ENCODE data around the gene STRA6. TPM values are rescaled to one million over a fixed set of nuclear protein-coding genes. Genes with fewer than 3 reads are reported as not detected.

STRA6 gene
- total RNA-seq, 4 donors from 2014 or later: 0.13 to 0.83 (median 0.47) TPM

GRCh38 chr15:74240897-74241614, 38.5 kb upstream of the STRA6 start:
- no peaks in the 10 kb centered on the region for H3K36me3 ChIP-seq
- no peak for TF ChIP-seq EP300 (IDR thresholded peaks at IDR 0.05)
- TF ChIP-seq POLR2AphosphoS5 (IDR thresholded peaks at IDR 0.05): no peak
- no peak for TF ChIP-seq POLR2A (IDR thresholded peaks at IDR 0.05; ENCODE audit: low read depth)
- TF ChIP-seq CTCF (IDR thresholded peaks at IDR 0.05): no peak
- H3K27me3 ChIP-seq: peaks cover 0 to 13% (median 5%) of the 10 kb centered on the region in 4 donors
- no peaks in the 10 kb centered on the region for H3K9me3 ChIP-seq
- no peak for DNase-seq (ENCODE audit: extremely low spot score)
- WGBS: 71% methylated on average over 4 of the region's 4 CpGs
- H3K27ac ChIP-seq (replicated peaks in 1 of 4): no peak overlapping the region
- intact Hi-C loops (cut with DNase I): no loop called here
- peaks cover 46 to 53% (median 49%) of the 10 kb centered on the region in 4 donors for H3K4me1 ChIP-seq
- H3K4me3 ChIP-seq: no peak overlapping the region

- Histone ChIP-seq H3K27me3 (peaks cover 0 to 4% (median 0%) of the 10 kb centered on the region in 4 donors), H3K36me3 (no peaks in the 10 kb centered on the region), H3K27ac (replicated peaks in 1 of 4) (peak overlapping the region in 2 of 4 donors; percentile 26 to 47), H3K9me3 (no peaks in the 10 kb centered on the region), H3K4me1 (peaks cover 38 to 44% (median 40%) of the 10 kb centered on the region in 4 donors), H3K4me3 (no peak overlapping the region)
- no peak for DNase-seq (ENCODE audit: extremely low spot score)
- WGBS: 9% methylated on average over 5 of the region's 5 CpGs
- TF ChIP-seq POLR2AphosphoS5 (IDR thresholded peaks at IDR 0.05): peak; percentile 61 to 64
- no peak for TF ChIP-seq EP300 (IDR thresholded peaks at IDR 0.05)
- peak; percentile 26 to 65 (median 38) for TF ChIP-seq CTCF (IDR thresholded peaks at IDR 0.05)
- no peak for TF ChIP-seq POLR2A (IDR thresholded peaks at IDR 0.05; ENCODE audit: low read depth)
- intact Hi-C loops (cut with DNase I): no loop called here
These were observed 37.5 kb upstream of the STRA6 start for GRCh38 chr15:74240002-74240568.

- intact Hi-C loops (cut with DNase I): no loop called here
These were observed 36.6 kb upstream of the STRA6 start for GRCh38 chr15:74239051-74239705.

GRCh38 chr15:74235962-74236361, 33.4 kb upstream of the STRA6 start, which contains the start of gene CCDC33:
CCDC33 (plus strand) TSS chr15:74236326; CDS start chr15:74236720, 394 bp downstream.
- DNase-seq (ENCODE audit: extremely low spot score): no peak
- WGBS: 75% methylated on average over 6 of the region's 6 CpGs
- no peak within 1 kb of the TSS for H3K4me3 ChIP-seq
- TF ChIP-seq EP300 (IDR thresholded peaks at IDR 0.05): no peak
- no peak for TF ChIP-seq POLR2A (IDR thresholded peaks at IDR 0.05; ENCODE audit: low read depth)
- TF ChIP-seq CTCF (IDR thresholded peaks at IDR 0.05): no peak
- no peak for TF ChIP-seq POLR2AphosphoS5 (IDR thresholded peaks at IDR 0.05)
- no peaks in the 10 kb centered on the region for H3K36me3 ChIP-seq
- intact Hi-C loops (cut with DNase I): no loop called here
- peaks cover 18 to 20% (median 19%) of the 10 kb centered on the region in 4 donors for H3K4me1 ChIP-seq
- H3K27me3 ChIP-seq: peaks cover 0 to 6% (median 0%) of the 10 kb centered on the region in 4 donors
- H3K9me3 ChIP-seq: no peaks in the 10 kb centered on the region
- no peak within 1 kb of the TSS for H3K27ac ChIP-seq (replicated peaks in 1 of 4)

More at GRCh38 chr15:74239051-74239705, 36.6 kb upstream of the STRA6 start:
- no peaks in the 10 kb centered on the region for H3K36me3 ChIP-seq
- H3K27ac ChIP-seq (replicated peaks in 1 of 4): peak overlapping the region in 2 of 4 donors; percentile 20 to 26
- H3K4me1 ChIP-seq: peaks cover 38 to 42% (median 39%) of the 10 kb centered on the region in 4 donors
- no peaks in the 10 kb centered on the region for H3K27me3 ChIP-seq
- TF ChIP-seq EP300 (IDR thresholded peaks at IDR 0.05) (no peak), CTCF (IDR thresholded peaks at IDR 0.05) (no peak), POLR2AphosphoS5 (IDR thresholded peaks at IDR 0.05) (no peak), POLR2A (IDR thresholded peaks at IDR 0.05; ENCODE audit: low read depth) (no peak)
- DNase-seq (ENCODE audit: extremely low spot score): no peak
- no peaks in the 10 kb centered on the region for H3K9me3 ChIP-seq
- 73% methylated on average over 6 of the region's 6 CpGs for WGBS
- no peak overlapping the region for H3K4me3 ChIP-seq

Data from esophagus muscularis mucosa (tissue), 4 donors.